Measurements from ENCODE around the gene TICAM2.

- TF ChIP-seq E2F6 (IDR thresholded peaks at IDR 0.05; ENCODE audit: borderline replicate concordance, low read depth) (no peak), POLR2AphosphoS2 (conservative IDR thresholded peaks at IDR 0.05; ENCODE audit: low read length) (no peak), RFX5 (IDR thresholded peaks at IDR 0.05) (no peak), CTCF (IDR thresholded peaks at IDR 0.05) (no peak), POLR2A (IDR thresholded peaks at IDR 0.05; ENCODE audit: low read length) (no peak), EP300 (IDR thresholded peaks at IDR 0.05) (no peak), JUNB (IDR thresholded peaks at IDR 0.05) (no peak), BHLHE40 (IDR thresholded peaks at IDR 0.05; ENCODE audit: low read depth, low read length) (no peak), USF2 (IDR thresholded peaks at IDR 0.05) (no peak), CHD4 (IDR thresholded peaks at IDR 0.05; ENCODE audit: borderline replicate concordance) (no peak), TP53 (CRISPR knock-in tag; IDR thresholded peaks at IDR 0.05) (no peak)
Observed at GRCh38 chr5:115607935-115608334, 5.7 kb upstream of the TICAM2 start.

All from A549 (cell line).